ENCODE data around the gene RAD50. TPM values are rescaled to one million over a fixed set of nuclear protein-coding genes. Genes with fewer than 3 reads are reported as not detected.
A peak's percentile ranks its signal among the peaks of the same experiment; 100 is the strongest.

The RAD50 gene
- total RNA-seq, 1 donor from 2014 or later = 5.7 TPM

DNA sequence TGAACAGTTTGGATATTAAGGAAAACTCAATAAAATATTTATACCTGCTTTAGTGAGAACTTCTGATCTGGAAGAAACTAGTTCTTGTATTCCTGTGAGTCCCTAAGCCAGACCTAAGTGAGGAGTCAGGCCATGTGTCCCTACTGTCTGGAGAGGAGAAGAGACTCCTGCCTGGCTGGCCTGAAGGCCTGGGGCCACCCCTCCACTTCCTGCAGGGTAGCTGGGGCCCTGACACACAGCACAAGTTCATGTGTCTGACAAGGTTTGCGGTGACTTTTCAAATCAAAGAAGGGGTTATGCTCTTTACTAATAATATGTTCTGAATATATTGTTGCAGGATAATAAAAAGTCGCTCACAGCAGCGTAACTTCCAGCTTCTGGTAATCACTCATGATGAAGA, 85.1 kb downstream of the RAD50 start:
- H3K27ac ChIP-seq (ENCODE audit: low read depth, low read length) = no peak overlapping the region
- H3K4me1 ChIP-seq (ENCODE audit: control insufficient read depth in 3 of 3, insufficient read depth in 3 of 3, low read length in 3 of 3) = no peaks in the 10 kb centered on the region
- H3K9ac ChIP-seq (ENCODE audit: low read depth in 1 of 3, low read length in 3 of 3) = no peak overlapping the region
- no peak overlapping the region for H3K4me3 ChIP-seq (ENCODE audit: low read length in 3 of 3)
- H3K27me3 ChIP-seq (ENCODE audit: control insufficient read depth in 3 of 3, insufficient read depth in 3 of 3, low read length in 3 of 3) = no peaks in the 10 kb centered on the region
- H3K36me3 ChIP-seq (ENCODE audit: control insufficient read depth in 3 of 3, insufficient read depth in 3 of 3, low read length in 3 of 3) = peaks cover 32 to 55% (median 49%) of the 10 kb centered on the region in 3 donors
- H3K9me3 ChIP-seq (ENCODE audit: control insufficient read depth in 3 of 3, low read length in 3 of 3) = no peaks in the 10 kb centered on the region

DNA sequence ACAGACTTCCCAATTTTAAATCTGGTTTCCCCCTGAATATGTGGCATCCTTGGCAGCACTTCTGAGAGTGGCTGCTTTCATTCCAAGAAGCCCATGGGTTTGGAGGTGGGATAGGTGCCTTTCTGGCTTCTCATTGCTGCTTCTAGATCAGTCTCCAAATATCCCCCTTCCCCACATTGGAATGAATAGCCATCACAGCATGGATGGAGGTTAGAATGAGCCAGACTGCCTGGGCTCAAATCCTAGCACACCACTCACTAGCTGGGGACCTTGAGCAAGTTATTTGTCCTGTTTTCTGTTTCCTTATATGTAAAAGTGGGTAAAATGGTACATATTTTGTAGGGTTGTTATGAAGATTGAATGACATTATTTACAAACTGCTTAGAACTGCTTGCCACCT, 87.4 kb downstream of the RAD50 start:
- H3K9me3 ChIP-seq (ENCODE audit: control insufficient read depth in 3 of 3, low read length in 3 of 3) = no peaks in the 10 kb centered on the region
- H3K27me3 ChIP-seq (ENCODE audit: control insufficient read depth in 3 of 3, insufficient read depth in 3 of 3, low read length in 3 of 3) = no peaks in the 10 kb centered on the region
- no peak overlapping the region for H3K9ac ChIP-seq (ENCODE audit: low read depth in 1 of 3, low read length in 3 of 3)
- H3K27ac ChIP-seq (ENCODE audit: low read depth, low read length) = no peak overlapping the region
- peaks cover 19 to 41% (median 35%) of the 10 kb centered on the region in 3 donors for H3K36me3 ChIP-seq (ENCODE audit: control insufficient read depth in 3 of 3, insufficient read depth in 3 of 3, low read length in 3 of 3)
- no peak overlapping the region for H3K4me3 ChIP-seq (ENCODE audit: low read length in 3 of 3)
- H3K4me1 ChIP-seq (ENCODE audit: control insufficient read depth in 3 of 3, insufficient read depth in 3 of 3, low read length in 3 of 3) = no peaks in the 10 kb centered on the region

DNA sequence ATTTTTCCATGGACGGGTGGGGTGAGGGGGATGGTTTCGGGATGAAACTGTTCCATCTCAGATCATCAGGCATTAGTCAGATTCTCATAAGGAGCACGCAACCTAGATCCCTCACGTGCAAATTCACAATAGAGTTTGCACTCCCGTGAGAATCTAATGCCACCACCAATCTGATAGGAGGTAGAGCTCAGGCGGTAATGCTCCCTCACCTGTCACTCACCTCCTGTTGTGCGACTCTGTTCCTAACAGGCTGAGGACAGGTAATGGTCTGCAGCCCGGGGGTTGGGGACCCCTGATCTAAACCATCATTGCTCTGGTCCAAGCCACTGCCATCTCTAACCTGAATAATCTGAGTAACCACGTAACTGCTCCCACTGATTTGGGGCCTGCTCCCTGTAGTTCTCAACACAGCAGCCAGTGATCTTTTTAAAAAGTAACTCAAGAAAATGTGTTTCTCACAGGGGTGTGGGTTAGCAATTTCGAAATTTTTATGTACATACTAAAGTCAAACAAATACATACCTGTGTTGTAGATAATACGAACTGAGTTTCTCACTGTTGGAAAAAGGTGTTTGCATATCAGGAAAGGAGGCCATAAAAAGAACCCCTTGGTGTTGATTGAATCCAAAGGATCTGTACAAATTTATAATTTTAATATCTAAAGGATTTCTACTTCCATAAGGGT, 89.9 kb downstream of the RAD50 start:
- Histone ChIP-seq H3K4me1 (ENCODE audit: control insufficient read depth in 3 of 3, insufficient read depth in 3 of 3, low read length in 3 of 3) (no peaks in the 10 kb centered on the region), H3K36me3 (ENCODE audit: control insufficient read depth in 3 of 3, insufficient read depth in 3 of 3, low read length in 3 of 3) (peaks cover 10 to 22% (median 15%) of the 10 kb centered on the region in 3 donors), H3K4me3 (ENCODE audit: low read length in 3 of 3) (no peak overlapping the region), H3K9me3 (ENCODE audit: control insufficient read depth in 3 of 3, low read length in 3 of 3) (no peaks in the 10 kb centered on the region), H3K27ac (ENCODE audit: low read depth, low read length) (no peak overlapping the region), H3K9ac (ENCODE audit: low read depth in 1 of 3, low read length in 3 of 3) (no peak overlapping the region), H3K27me3 (ENCODE audit: control insufficient read depth in 3 of 3, insufficient read depth in 3 of 3, low read length in 3 of 3) (no peaks in the 10 kb centered on the region)

DNA sequence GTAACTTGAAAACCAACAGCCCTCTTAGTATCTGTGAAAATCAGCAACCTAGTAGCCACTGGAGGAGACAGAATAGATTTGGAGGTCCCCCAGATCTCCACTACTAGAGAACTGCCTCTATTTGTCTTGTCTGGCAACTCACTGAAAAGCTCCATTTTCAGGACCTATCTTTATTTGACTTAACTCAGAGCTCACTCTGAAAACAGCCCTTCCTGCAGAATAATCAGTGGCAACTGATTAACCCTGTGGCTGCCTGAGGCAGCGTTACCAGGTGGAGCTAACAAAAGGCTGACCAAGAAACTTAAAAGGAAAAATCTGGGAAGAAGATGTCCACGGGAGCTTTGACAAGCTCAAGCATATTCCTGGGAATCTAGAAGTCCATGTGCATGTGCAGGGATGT, 90.7 kb downstream of the RAD50 start:
- Histone ChIP-seq H3K36me3 (ENCODE audit: control insufficient read depth in 3 of 3, insufficient read depth in 3 of 3, low read length in 3 of 3) (peaks cover 8 to 16% (median 9%) of the 10 kb centered on the region in 3 donors), H3K4me3 (ENCODE audit: low read length in 3 of 3) (no peak overlapping the region), H3K9me3 (ENCODE audit: control insufficient read depth in 3 of 3, low read length in 3 of 3) (no peaks in the 10 kb centered on the region), H3K9ac (ENCODE audit: low read depth in 1 of 3, low read length in 3 of 3) (no peak overlapping the region), H3K27ac (ENCODE audit: low read depth, low read length) (no peak overlapping the region), H3K27me3 (ENCODE audit: control insufficient read depth in 3 of 3, insufficient read depth in 3 of 3, low read length in 3 of 3) (no peaks in the 10 kb centered on the region), H3K4me1 (ENCODE audit: control insufficient read depth in 3 of 3, insufficient read depth in 3 of 3, low read length in 3 of 3) (no peaks in the 10 kb centered on the region)

DNA sequence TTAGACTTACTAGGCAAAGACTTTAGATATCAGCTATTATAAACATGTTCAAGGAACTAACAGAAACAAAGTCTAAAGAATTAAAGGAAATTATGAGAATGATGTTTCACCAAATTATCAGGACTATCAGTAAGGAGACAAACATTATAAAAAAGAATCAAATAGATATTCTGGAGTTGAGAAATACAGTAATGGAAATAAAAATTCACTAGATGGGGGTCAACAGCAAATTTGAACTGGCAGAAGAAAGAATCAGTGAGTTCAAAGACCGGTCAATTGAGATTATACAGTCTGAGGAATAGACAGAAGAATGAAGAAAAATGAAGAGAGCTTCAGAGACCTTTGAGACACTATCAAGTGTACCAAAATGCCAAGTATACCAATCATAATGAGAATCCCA, 91.6 kb downstream of the RAD50 start:
- Histone ChIP-seq H3K9me3 (ENCODE audit: control insufficient read depth in 3 of 3, low read length in 3 of 3) (no peaks in the 10 kb centered on the region), H3K4me3 (ENCODE audit: low read length in 3 of 3) (no peak overlapping the region), H3K4me1 (ENCODE audit: control insufficient read depth in 3 of 3, insufficient read depth in 3 of 3, low read length in 3 of 3) (no peaks in the 10 kb centered on the region), H3K27ac (ENCODE audit: low read depth, low read length) (no peak overlapping the region), H3K9ac (ENCODE audit: low read depth in 1 of 3, low read length in 3 of 3) (no peak overlapping the region), H3K27me3 (ENCODE audit: control insufficient read depth in 3 of 3, insufficient read depth in 3 of 3, low read length in 3 of 3) (peaks cover 0 to 3% (median under 1%) of the 10 kb centered on the region in 3 donors), H3K36me3 (ENCODE audit: control insufficient read depth in 3 of 3, insufficient read depth in 3 of 3, low read length in 3 of 3) (peaks cover under 1 to 8% (median 1%) of the 10 kb centered on the region in 3 donors)

DNA sequence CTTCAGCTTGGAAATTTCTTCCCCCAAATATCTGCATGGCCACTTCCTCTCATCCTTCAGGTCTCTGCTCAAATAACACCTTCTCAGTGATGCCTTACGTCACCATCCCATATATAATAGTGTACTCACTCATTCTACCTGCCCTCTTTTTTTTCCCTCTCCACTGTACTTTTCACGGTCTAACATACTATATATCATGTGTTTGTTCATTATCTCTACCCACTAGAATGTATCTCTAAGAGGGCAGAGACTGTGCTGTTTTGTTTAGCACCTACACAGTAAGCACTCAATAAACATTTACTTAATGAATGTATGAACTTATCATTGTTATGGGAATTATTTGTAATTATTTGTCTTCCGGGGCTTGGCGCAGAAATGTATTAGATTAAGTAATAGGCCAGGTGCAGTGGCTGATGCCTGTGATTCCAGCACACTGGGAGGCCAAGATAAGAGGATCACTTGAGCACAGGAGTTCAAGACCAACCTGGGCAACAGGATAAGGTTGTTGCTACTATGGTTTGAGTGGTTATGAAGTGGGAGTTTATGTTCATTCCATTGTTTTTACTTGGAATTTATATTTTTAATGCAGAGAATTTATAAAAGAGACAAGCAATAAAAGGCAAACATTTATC, 95.2 kb downstream of the RAD50 start:
- Histone ChIP-seq H3K27ac (ENCODE audit: low read depth, low read length) (no peak overlapping the region), H3K9ac (ENCODE audit: low read depth in 1 of 3, low read length in 3 of 3) (no peak overlapping the region), H3K4me3 (ENCODE audit: low read length in 3 of 3) (no peak overlapping the region), H3K27me3 (ENCODE audit: control insufficient read depth in 3 of 3, insufficient read depth in 3 of 3, low read length in 3 of 3) (peaks cover 18 to 26% (median 25%) of the 10 kb centered on the region in 3 donors), H3K36me3 (ENCODE audit: control insufficient read depth in 3 of 3, insufficient read depth in 3 of 3, low read length in 3 of 3) (no peaks in the 10 kb centered on the region), H3K4me1 (ENCODE audit: control insufficient read depth in 3 of 3, insufficient read depth in 3 of 3, low read length in 3 of 3) (peaks cover 0 to 11% (median 10%) of the 10 kb centered on the region in 3 donors), H3K9me3 (ENCODE audit: control insufficient read depth in 3 of 3, low read length in 3 of 3) (no peaks in the 10 kb centered on the region)

DNA sequence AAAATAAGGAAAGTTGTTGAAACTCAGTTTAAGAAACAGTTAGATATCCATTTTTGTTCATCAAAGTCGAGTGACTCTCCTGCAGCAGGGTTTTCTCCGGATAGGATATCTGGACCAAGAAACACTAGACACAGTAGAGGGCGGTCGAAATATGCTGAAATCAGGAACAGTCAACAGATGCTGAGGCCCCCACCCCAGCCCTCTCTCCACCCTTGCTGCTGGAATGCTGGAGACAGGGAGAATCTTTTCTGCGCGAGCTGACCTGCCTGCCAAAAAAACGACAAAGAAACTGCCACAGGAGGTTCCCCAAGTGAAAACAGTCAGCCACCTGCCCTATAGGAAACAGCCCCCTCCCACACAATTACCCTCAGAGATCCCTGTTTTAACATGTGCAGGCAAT, 96.9 kb downstream of the RAD50 start:
- no peaks in the 10 kb centered on the region for H3K9me3 ChIP-seq (ENCODE audit: control insufficient read depth in 3 of 3, low read length in 3 of 3)
- peaks cover 0 to 11% (median 10%) of the 10 kb centered on the region in 3 donors for H3K4me1 ChIP-seq (ENCODE audit: control insufficient read depth in 3 of 3, insufficient read depth in 3 of 3, low read length in 3 of 3)
- no peak overlapping the region for H3K27ac ChIP-seq (ENCODE audit: low read depth, low read length)
- peaks cover 19 to 40% (median 38%) of the 10 kb centered on the region in 3 donors for H3K27me3 ChIP-seq (ENCODE audit: control insufficient read depth in 3 of 3, insufficient read depth in 3 of 3, low read length in 3 of 3)
- H3K9ac ChIP-seq (ENCODE audit: low read depth in 1 of 3, low read length in 3 of 3) = no peak overlapping the region
- H3K4me3 ChIP-seq (ENCODE audit: low read length in 3 of 3) = no peak overlapping the region
- H3K36me3 ChIP-seq (ENCODE audit: control insufficient read depth in 3 of 3, insufficient read depth in 3 of 3, low read length in 3 of 3) = no peaks in the 10 kb centered on the region

DNA sequence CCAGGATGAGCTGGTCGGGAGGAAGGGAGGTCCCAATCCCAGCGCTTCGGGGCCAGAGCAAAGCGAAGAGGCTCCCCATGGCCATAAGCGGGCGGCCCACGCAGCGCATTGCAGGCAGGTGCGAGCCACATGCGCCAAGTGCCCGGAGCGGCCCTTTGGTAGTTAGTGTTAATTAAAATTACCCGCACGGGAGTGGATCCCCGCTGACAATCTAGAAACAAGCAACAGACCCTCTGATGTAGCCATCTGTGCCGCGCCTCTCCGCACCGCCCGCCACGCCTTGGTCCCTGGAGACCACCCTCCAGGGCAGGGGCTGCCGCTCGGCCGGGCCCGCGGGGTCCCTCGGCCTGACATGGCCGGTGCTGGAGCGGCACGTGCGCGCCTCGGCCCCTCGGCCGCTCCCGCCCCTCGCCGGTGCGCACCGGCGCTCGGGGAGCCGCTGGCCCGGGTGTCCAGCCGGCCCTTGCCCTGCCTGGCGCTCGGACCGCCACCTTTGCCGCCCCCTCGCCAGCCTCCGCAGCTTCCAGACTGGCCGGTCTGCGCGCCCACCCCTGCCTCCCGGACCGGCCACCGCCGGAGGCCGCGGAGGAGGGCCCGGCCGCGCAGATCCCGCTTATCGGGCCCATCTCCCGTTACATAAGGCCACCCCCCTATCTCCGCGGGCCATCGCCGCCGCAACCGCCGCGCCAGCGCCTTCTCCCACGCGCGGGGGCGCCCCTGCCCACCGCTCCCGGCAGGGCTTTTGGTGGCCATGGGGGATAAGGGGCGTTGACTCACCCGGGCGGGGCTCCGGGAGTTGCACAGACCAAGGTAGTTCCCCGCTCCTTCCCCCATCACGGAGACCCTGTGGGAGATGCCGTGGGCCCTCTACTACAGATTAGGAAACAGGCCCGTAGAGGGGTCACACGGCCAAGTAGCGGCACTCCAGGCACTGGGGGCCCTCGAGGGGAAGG, 99.3 kb downstream of the RAD50 start:
- Histone ChIP-seq H3K27me3 (ENCODE audit: control insufficient read depth in 3 of 3, insufficient read depth in 3 of 3, low read length in 3 of 3) (peaks cover 19 to 40% (median 38%) of the 10 kb centered on the region in 3 donors), H3K9ac (ENCODE audit: low read depth in 1 of 3, low read length in 3 of 3) (peak overlapping the region; percentile 6 to 57 (median 10)), H3K36me3 (ENCODE audit: control insufficient read depth in 3 of 3, insufficient read depth in 3 of 3, low read length in 3 of 3) (no peaks in the 10 kb centered on the region), H3K27ac (ENCODE audit: low read depth, low read length) (no peak overlapping the region), H3K4me1 (ENCODE audit: control insufficient read depth in 3 of 3, insufficient read depth in 3 of 3, low read length in 3 of 3) (peaks cover 0 to 11% (median 10%) of the 10 kb centered on the region in 3 donors), H3K4me3 (ENCODE audit: low read length in 3 of 3) (peak overlapping the region in 2 of 3 donors; percentile 43 to 54), H3K9me3 (ENCODE audit: control insufficient read depth in 3 of 3, low read length in 3 of 3) (no peaks in the 10 kb centered on the region)

DNA sequence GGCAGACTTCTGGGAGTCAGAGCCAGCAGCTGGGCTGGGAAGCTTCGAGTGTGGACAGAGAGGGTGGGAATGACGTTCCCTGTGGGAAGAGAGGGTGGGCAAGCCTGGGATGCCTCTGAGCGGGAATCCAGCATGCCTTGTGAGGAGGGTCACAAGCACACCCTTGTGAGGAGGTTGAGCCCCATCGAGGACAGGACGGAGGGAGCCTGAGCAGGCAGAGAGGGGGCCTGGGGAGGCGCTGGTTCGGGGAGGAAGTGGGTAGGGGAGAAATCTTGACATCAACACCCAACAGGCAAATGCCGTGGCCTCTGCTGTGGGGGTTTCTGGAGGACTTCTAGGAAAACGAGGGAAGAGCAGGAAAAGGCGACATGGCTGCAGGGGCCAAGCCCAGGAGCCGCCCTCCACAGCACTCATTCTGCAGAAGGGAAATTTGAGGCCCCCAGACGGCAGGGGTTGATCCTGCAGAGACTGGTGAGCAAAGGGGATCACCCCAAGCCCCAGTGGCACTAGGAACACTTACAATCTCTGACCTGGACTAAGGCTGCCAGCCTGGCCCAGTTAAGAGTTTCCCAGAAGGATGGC, 100.1 kb downstream of the RAD50 start:
- Histone ChIP-seq H3K9me3 (ENCODE audit: control insufficient read depth in 3 of 3, low read length in 3 of 3) (no peaks in the 10 kb centered on the region), H3K4me1 (ENCODE audit: control insufficient read depth in 3 of 3, insufficient read depth in 3 of 3, low read length in 3 of 3) (peaks cover 0 to 11% (median 10%) of the 10 kb centered on the region in 3 donors), H3K27me3 (ENCODE audit: control insufficient read depth in 3 of 3, insufficient read depth in 3 of 3, low read length in 3 of 3) (peaks cover 19 to 40% (median 38%) of the 10 kb centered on the region in 3 donors), H3K36me3 (ENCODE audit: control insufficient read depth in 3 of 3, insufficient read depth in 3 of 3, low read length in 3 of 3) (no peaks in the 10 kb centered on the region), H3K27ac (ENCODE audit: low read depth, low read length) (no peak overlapping the region), H3K9ac (ENCODE audit: low read depth in 1 of 3, low read length in 3 of 3) (peak overlapping the region; percentile 6 to 57 (median 10)), H3K4me3 (ENCODE audit: low read length in 3 of 3) (peak overlapping the region in 1 of 3 donors; percentile 54)
